ENCODE data around the gene LUC7L.

- TF ChIP-seq CTCF (IDR thresholded peaks at IDR 0.05 in 4 of 5, conservative IDR thresholded peaks at IDR 0.05 in 1 of 5) (no peak), POLR2A (IDR thresholded peaks at IDR 0.05) (no peak)
These were observed 43.6 kb downstream of the LUC7L start for GRCh38 chr16:185691-186090.

Data from gastrocnemius medialis (tissue), 4 donors.